IPS-15b (cell line): Measurements from ENCODE around the gene ORC1.
"Not testable (repeated sequence)": the region's sequence is repeated elsewhere in the genome, so short reads cannot be mapped to it uniquely, and the experiment has no call there.

Source experiments
- H3K27me3 ChIP-seq: one replicate; pipeline ENCODE4 v1.6.1; 2013; ENCODE audit warnings: low read length; ENCODE audit not compliant: control insufficient read depth, insufficient read depth
- H3K36me3 ChIP-seq: one replicate; pipeline ENCODE4 v1.6.1; 2013; ENCODE audit warnings: low read length; ENCODE audit not compliant: control insufficient read depth, insufficient read depth
- H3K4me1 ChIP-seq: one replicate; pipeline ENCODE4 v1.6.1; 2013; ENCODE audit warnings: mild to moderate bottlenecking, low read length; ENCODE audit not compliant: control insufficient read depth, insufficient read depth
- H3K4me3 ChIP-seq: one replicate; pipeline ENCODE4 v1.5.1; 2013; ENCODE audit warnings: low read depth, low read length
- H3K9ac ChIP-seq: one replicate; pipeline ENCODE4 v1.6.1; 2013; ENCODE audit warnings: low read depth, mild to moderate bottlenecking, low read length
- H3K9me3 ChIP-seq: one replicate; pipeline ENCODE4 v1.6.1; 2013; ENCODE audit warnings: mild to moderate bottlenecking, low read length; ENCODE audit not compliant: control insufficient read depth, insufficient read depth

Gene ORC1

DNA sequence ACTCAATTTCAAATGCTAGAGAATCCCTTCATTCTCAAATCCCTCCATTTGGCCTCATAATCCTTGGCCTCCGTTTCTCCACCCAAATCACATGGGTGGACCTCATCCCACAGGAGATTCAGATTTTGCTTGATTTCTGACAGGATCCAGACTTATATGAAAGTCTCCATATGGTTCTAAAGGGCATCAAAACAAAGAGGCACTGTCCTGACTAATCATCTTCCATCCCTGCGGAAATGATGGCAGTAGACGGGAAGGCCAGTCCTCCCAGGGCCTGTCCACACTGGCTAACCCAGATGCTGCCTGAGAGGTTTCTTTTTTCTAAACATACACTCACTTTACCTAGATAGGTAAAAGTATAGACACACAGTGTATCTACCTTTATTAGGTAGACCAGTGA is 18.8 kb downstream of the ORC1 start:
- Histone ChIP-seq H3K4me3 (no peak overlapping the region), H3K27me3 (no peaks in the 10 kb centered on the region), H3K4me1 (no peaks in the 10 kb centered on the region), H3K9me3 (no peaks in the 10 kb centered on the region), H3K36me3 (peaks cover 67% of the 10 kb centered on the region), H3K9ac (no peak overlapping the region)

DNA sequence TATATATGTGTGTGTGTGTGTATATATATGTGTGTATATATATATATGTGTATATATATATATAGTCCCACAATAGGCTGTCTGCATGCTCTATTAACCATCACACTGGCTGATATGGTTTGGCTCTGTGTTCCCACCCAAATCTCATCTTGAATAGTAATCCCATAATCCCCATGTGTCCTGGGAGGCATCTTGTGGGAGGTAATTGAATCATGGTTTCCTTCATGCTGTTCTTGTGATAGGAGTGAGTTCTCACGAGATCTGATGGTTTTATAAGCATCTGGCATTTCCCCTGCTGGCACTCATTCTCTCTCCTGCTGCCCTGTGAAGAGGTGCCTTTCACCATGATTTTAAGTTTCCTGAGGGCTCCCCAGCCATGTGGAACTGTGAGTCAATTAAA is 34.4 kb downstream of the ORC1 start:
- H3K9me3 ChIP-seq, H3K4me3 ChIP-seq, H3K4me1 ChIP-seq, H3K9ac ChIP-seq, H3K27me3 ChIP-seq: not testable (repeated sequence)
- H3K36me3 ChIP-seq: peaks cover 22% of the 10 kb centered on the region

GRCh38 chr1:52368383-52369172 is 35.6 kb downstream of the ORC1 start:
- peaks cover 7% of the 10 kb centered on the region for H3K4me1 ChIP-seq
- peak overlapping the region; percentile 69 for H3K4me3 ChIP-seq
- no peaks in the 10 kb centered on the region for H3K27me3 ChIP-seq
- H3K36me3 ChIP-seq: peaks cover 10% of the 10 kb centered on the region
- H3K9ac ChIP-seq: no peak overlapping the region
- no peaks in the 10 kb centered on the region for H3K9me3 ChIP-seq

DNA sequence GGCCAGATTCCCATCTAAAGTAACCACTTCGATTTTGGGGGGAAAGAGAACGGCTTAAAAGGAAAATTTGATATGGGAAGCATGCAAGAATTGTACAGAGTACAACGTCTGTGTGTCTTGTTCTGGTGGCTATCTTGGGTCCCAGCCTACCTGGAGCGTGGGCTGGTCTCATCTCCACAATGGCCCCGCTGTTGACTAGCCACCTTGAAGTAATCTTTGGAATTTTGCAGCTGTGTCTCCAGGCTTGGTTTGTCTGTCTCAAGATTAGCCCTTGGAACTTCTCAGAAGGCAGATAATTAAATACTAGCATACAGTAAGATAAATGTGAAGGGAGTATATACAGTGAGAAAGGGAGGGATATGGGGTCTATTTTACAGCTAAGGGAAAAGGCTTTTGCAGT is 37.0 kb downstream of the ORC1 start:
- Histone ChIP-seq H3K9me3 (no peaks in the 10 kb centered on the region), H3K9ac (no peak overlapping the region), H3K4me3 (no peak overlapping the region), H3K36me3 (peaks cover 5% of the 10 kb centered on the region), H3K4me1 (peaks cover 7% of the 10 kb centered on the region), H3K27me3 (no peaks in the 10 kb centered on the region)

DNA sequence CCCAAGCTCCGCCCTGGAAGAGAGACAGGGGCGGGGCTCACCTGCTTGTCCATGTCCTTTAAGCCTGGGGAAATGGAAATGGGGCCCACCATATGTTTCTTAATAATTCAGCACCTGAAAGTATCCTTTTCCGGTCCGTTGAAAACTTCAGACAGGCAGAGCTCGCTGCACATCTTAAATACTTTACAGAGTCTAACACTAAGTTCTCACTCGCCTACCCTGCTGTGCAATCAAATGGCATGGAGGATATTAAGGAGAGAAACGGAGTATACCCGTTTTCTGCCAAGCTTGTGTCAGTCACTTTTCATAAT is 37.8 kb downstream of the ORC1 start:
- Histone ChIP-seq H3K9me3 (no peaks in the 10 kb centered on the region), H3K9ac (no peak overlapping the region), H3K27me3 (no peaks in the 10 kb centered on the region), H3K36me3 (peaks cover 11% of the 10 kb centered on the region), H3K4me1 (peaks cover 7% of the 10 kb centered on the region), H3K4me3 (peak overlapping the region; percentile 92)

DNA sequence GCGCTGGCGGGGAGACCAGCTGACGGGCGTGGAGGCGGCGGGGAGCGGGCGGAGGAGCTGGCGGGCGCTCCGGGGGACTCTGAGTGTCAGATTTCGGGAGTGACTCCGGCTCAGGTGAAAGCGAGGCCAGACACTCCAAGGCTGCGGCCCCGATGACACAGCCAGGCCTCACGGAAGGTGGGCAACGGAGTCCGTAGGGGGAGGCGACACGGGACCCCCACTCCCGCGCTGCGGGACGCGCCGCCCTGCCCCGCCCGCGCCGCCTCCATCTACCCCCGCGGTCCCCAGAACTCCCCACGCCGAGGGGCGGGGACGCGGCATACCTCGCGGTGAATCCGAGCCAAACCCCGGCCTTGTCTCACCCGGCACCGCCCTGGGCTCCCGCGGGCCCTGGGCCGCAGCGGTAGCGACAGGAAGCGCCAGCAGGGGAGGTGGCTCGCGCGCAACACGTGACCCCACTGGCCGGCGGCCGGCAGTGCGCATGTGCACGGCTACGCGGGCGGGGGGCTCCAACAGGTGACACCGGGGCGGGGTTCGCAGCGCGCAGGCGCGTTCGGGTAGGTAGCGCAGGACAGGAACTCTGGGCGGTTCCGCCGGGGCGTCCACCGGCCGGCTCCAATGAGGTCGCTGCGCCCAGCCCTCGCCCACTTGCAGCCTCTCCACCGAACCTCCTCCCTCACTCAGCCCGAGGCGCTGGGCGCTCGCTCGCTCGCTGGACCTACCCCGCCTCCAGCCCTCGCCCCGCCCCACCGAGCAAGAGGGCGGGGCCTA is 38.3 kb downstream of the ORC1 start, which contains the start of gene CC2D1B:
Gene CC2D1B, minus strand, starts transcription at position 460 of the 771 bp plus-strand sequence. CDS start 1,585 bp downstream, outside the sequence.
- Histone ChIP-seq H3K36me3 (peaks cover 17% of the 10 kb centered on the region), H3K4me3 (peak within 1 kb of the TSS; percentile 92), H3K4me1 (peaks cover 7% of the 10 kb centered on the region), H3K9ac (peak within 1 kb of the TSS; percentile 62), H3K27me3 (no peaks in the 10 kb centered on the region), H3K9me3 (no peaks in the 10 kb centered on the region)

- H3K4me3 ChIP-seq: peak overlapping the region; percentile 92
- H3K9me3 ChIP-seq: no peaks in the 10 kb centered on the region
- peaks cover 7% of the 10 kb centered on the region for H3K4me1 ChIP-seq
- H3K36me3 ChIP-seq: peaks cover 24% of the 10 kb centered on the region
- H3K27me3 ChIP-seq: no peaks in the 10 kb centered on the region
- H3K9ac ChIP-seq: peak overlapping the region; percentile 62
These were observed 39.0 kb downstream of the ORC1 start for GRCh38 chr1:52365071-52365745.

DNA sequence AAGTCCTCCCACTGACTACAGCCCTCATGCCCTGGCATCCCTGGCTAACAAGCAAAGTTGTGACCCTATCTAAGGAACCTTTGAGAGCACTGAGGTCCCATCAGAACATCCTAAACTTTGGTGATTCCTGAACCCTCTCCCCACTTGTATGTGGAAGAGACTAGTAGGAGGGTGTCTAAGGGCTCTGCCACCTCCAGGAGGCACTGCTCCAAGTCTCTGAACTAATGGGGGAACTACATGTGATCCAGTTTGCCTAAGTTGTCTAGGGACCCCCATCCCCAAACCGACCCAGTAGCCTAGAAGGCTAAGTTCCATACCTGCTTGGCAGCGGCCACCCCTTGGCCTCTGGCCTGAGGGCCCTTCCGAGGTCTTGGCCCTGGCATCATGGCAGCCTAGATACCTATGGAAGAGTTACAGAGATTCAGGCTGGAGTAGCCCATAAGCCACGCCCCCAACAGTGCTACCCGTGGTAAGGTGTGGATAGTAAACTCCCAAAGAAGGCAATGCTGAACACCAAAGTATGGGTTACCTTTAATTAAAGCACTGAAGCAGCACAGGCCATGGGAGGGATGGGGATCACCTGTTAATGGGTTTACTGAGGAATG is 39.9 kb downstream of the ORC1 start:
- H3K4me1 ChIP-seq: peaks cover 7% of the 10 kb centered on the region
- H3K27me3 ChIP-seq: no peaks in the 10 kb centered on the region
- no peak overlapping the region for H3K9ac ChIP-seq
- peaks cover 33% of the 10 kb centered on the region for H3K36me3 ChIP-seq
- no peaks in the 10 kb centered on the region for H3K9me3 ChIP-seq
- H3K4me3 ChIP-seq: peak overlapping the region; percentile 92

DNA sequence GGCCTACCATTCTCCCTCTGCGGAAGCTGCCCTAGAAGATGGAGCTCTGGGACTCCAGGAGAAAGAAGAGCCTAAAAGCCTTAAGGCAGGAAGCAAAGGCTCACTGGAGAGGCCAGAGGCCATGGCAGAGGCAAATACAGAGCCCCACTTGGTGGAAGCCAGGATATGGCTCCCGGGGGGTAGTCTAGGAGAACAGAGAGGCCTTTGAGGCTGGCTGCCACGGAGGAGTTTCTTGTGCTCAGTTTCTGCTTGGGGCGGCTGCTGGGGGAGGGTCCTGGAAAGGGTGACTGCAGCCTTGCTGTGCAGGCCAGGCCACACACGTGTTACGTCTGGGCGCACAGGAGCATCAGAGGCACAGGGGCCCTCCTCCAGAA is 43.6 kb downstream of the ORC1 start:
- no peaks in the 10 kb centered on the region for H3K9me3 ChIP-seq
- no peak overlapping the region for H3K9ac ChIP-seq
- H3K36me3 ChIP-seq: peaks cover 70% of the 10 kb centered on the region
- no peak overlapping the region for H3K4me3 ChIP-seq
- no peaks in the 10 kb centered on the region for H3K27me3 ChIP-seq
- peaks cover 7% of the 10 kb centered on the region for H3K4me1 ChIP-seq

DNA sequence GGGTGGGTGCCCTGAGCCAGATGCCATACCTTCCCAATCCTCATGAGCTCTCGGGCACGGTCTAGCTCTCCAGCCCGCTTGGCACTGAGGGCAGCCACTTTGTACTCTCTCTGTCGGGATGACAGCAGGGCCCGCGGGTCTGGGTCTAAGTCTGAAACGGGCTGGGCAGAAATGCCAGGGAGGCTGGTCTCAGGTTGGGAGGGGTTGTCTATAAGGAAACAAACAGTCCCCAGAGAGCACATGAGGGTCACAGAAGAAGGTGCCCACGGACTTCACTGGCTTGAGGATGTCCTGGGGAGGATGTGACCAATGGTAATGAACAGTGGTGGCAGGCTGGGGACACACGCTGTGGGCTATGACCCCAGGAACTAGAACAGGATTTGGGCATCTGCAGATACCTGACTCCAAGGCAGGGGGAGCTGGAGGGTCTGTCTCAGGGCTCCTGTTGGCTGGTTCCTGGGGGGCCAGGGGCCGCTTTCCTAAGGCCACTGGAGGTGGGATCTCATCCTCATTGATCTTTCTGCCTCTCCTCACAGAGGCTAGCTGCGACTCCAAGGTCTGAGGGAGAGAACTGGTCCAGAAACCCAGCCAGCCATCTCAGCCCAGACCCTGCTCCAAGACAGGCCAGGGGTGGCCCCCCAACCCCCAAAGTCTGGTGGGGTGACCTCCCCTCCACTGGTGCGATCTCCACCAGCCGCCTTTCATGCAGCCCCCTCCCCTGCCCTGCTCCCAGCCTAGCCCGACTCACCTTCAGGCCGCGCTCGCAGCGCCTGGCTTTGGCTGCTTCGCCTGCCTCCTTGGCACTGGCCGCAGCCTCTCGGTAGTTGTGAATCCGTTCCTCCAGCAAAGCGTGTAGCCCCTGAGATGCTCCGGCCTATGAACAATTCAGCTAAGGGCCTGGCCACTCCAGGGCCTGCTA is 44.3 kb downstream of the ORC1 start:
- no peak overlapping the region for H3K4me3 ChIP-seq
- H3K4me1 ChIP-seq: peaks cover 5% of the 10 kb centered on the region
- no peaks in the 10 kb centered on the region for H3K9me3 ChIP-seq
- no peak overlapping the region for H3K9ac ChIP-seq
- no peaks in the 10 kb centered on the region for H3K27me3 ChIP-seq
- peaks cover 74% of the 10 kb centered on the region for H3K36me3 ChIP-seq
